Liver (tissue), 9 donors: ENCODE data around the gene CPNE5. TPM values are rescaled to one million over a fixed set of nuclear protein-coding genes. Genes with fewer than 3 reads are reported as not detected.

Source experiments
- DNase-seq: peaks from one replicate; pipeline ENCODE4 v3.0.0-alpha.2; 2017; ENCODE audit warnings: low spot score
- H3K27ac ChIP-seq, 2 donors: one replicate each; pipeline ENCODE4 v1.7.0; 2013; ENCODE audit warnings: inconsistent platforms in 2 of 2, low read length in 2 of 2, control low read depth in 1 of 2, low read depth in 1 of 2, mild to moderate bottlenecking in 1 of 2
- H3K27me3 ChIP-seq, 4 donors: one replicate each; pipeline versions ENCODE4 v1.6.1 to v1.7.0; 2013; ENCODE audit warnings: low read length in 3 of 4, inconsistent platforms in 1 of 4, mild to moderate bottlenecking in 1 of 4, moderate library complexity in 1 of 4; ENCODE audit not compliant: control insufficient read depth in 4 of 4, insufficient read depth in 4 of 4
- H3K36me3 ChIP-seq, 4 donors: one replicate each; pipeline versions ENCODE4 v1.6.1 to v1.7.0; 2013; ENCODE audit warnings: low read length in 3 of 4, mild to moderate bottlenecking in 3 of 4, low read depth in 1 of 4, moderate library complexity in 1 of 4; ENCODE audit not compliant: control insufficient read depth in 4 of 4, insufficient read depth in 3 of 4
- H3K4me1 ChIP-seq, 4 donors: one replicate each; pipeline versions ENCODE4 v1.6.1 to v1.7.0; 2013; ENCODE audit warnings: low read length in 3 of 4, mild to moderate bottlenecking in 3 of 4, moderate library complexity in 1 of 4; ENCODE audit not compliant: control insufficient read depth in 4 of 4, insufficient read depth in 4 of 4
- H3K4me3 ChIP-seq, 3 donors: one replicate each; pipeline versions ENCODE4 v1.6.1 to v1.7.0; 2013; ENCODE audit warnings: low read length in 3 of 3, control low read depth in 1 of 3, low read depth in 1 of 3, mild to moderate bottlenecking in 1 of 3
- H3K9ac ChIP-seq, 2 donors: one replicate each; pipeline ENCODE4 v1.7.0; 2013; ENCODE audit warnings: low read length in 2 of 2, mild to moderate bottlenecking in 2 of 2, moderate library complexity in 2 of 2, control low read depth in 1 of 2, low read depth in 1 of 2
- H3K9me3 ChIP-seq, 4 donors: one replicate each; pipeline versions ENCODE4 v1.6.1 to v1.7.0; 2013; ENCODE audit warnings: low read length in 3 of 4; ENCODE audit not compliant: control insufficient read depth in 4 of 4
- EGR1 ChIP-seq, 2 donors: IDR thresholded peaks; 2 replicates each; pipeline ENCODE4 v1.6.1; 2016 to 2018; ENCODE audit warnings: antibody characterized with exemption in 2 of 2, low read depth in 2 of 2
- FOXA1 ChIP-seq: IDR thresholded peaks from 2 replicates; pipeline ENCODE4 v1.6.1; 2016; ENCODE audit warnings: antibody characterized with exemption
- FOXA2 ChIP-seq: IDR thresholded peaks from 2 replicates; pipeline ENCODE4 v1.6.1; 2016; ENCODE audit warnings: antibody characterized with exemption
- GABPA ChIP-seq, 2 donors: IDR thresholded peaks in 1 of 2; conservative IDR thresholded peaks in 1 of 2; 2 replicates each; pipeline ENCODE4 v1.6.1; 2016; ENCODE audit warnings: antibody characterized with exemption in 2 of 2, mild to moderate bottlenecking in 1 of 2, moderate library complexity in 1 of 2
- HNF4A ChIP-seq, 2 donors: conservative IDR thresholded peaks; 2 replicates each; pipeline ENCODE4 v1.6.1; 2016; ENCODE audit warnings: antibody characterized with exemption in 2 of 2, mild to moderate bottlenecking in 2 of 2
- HNF4G ChIP-seq: IDR thresholded peaks from 2 replicates; pipeline ENCODE4 v1.6.1; 2016; ENCODE audit warnings: antibody characterized with exemption
- NR2F2 ChIP-seq: IDR thresholded peaks from 2 replicates; pipeline ENCODE4 v1.6.1; 2016; ENCODE audit warnings: antibody characterized with exemption
- RAD21 ChIP-seq, 2 donors: IDR thresholded peaks; 2 replicates each; pipeline ENCODE4 v1.6.1; 2016; ENCODE audit warnings: antibody characterized with exemption in 2 of 2, mild to moderate bottlenecking in 2 of 2
- RXRA ChIP-seq, 2 donors: IDR thresholded peaks; 2 replicates each; pipeline ENCODE4 v1.6.1; 2017 to 2018; ENCODE audit warnings: antibody characterized with exemption in 2 of 2, mild to moderate bottlenecking in 1 of 2
- SP1 ChIP-seq: IDR thresholded peaks from 2 replicates; pipeline ENCODE4 v1.6.1; 2018; ENCODE audit warnings: antibody characterized with exemption, mild to moderate bottlenecking
- TAF1 ChIP-seq: conservative IDR thresholded peaks from 2 replicates; pipeline ENCODE4 v1.6.1; 2016; ENCODE audit warnings: antibody characterized with exemption, mild to moderate bottlenecking
- YY1 ChIP-seq: IDR thresholded peaks from 2 replicates; pipeline ENCODE4 v1.6.1; 2016; ENCODE audit warnings: antibody characterized with exemption, mild to moderate bottlenecking
- WGBS: extraction: QIAGEN DNeasy Blood & Tissue Kit; methylation state at CpG from one replicate; pipeline ENCODE4 v1.1.7; 2013; 5-methylcytosine and 5-hydroxymethylcytosine counted together
- polyA plus RNA-seq, 2 donors: library from polyadenylated mRNA; stranded (reverse) in 1 of 2; unstranded in 1 of 2; fragments of 200-250 nt in 1 of 2; fragments of >200 nt in 1 of 2; fragmentation: Nextera tagmentation in 1 of 2; extraction: Ambion mirVana in 1 of 2; gene quantifications; one replicate each; pipeline versions ENCODE4 v1.2.1 to v1.2.3, GENCODE V29; 2013 to 2015
- total RNA-seq, 2 donors: library from RNA; depleted of rRNA; stranded (reverse); fragments of >200 nt; gene quantifications; one replicate each; pipeline ENCODE4 v1.2.3, GENCODE V29; 2014
- TF ChIP-seq, protein P1 (sequence below): IDR thresholded peaks from 2 replicates; pipeline ENCODE4 v1.6.1; 2016; ENCODE audit warnings: antibody characterized with exemption
- TF ChIP-seq, protein P2 (sequence below): IDR thresholded peaks from 2 replicates; pipeline ENCODE4 v1.6.1; 2016; ENCODE audit warnings: antibody characterized with exemption, mild to moderate bottlenecking
- TF ChIP-seq, protein P3 (sequence below): fragments of 150-350 bp; IDR thresholded peaks from 2 replicates; pipeline ENCODE4 v1.5.1; 2017; ENCODE audit warnings: improper control_type of control experiment, low read depth, low read length; ENCODE audit not compliant: missing input control
- TF ChIP-seq, protein P4 (sequence below): IDR thresholded peaks from 2 replicates; pipeline ENCODE4 v1.6.1; 2016; ENCODE audit warnings: antibody characterized with exemption
- donor health status: healthy.
- donor health status: healthy.
- donor health status: healthy.
- donor health status: healthy.
- donor health status: healthy.

The CPNE5 gene
- total and polyA plus RNA-seq, 4 donors, result 0.24 to 1.1 (median 0.44) TPM

DNA sequence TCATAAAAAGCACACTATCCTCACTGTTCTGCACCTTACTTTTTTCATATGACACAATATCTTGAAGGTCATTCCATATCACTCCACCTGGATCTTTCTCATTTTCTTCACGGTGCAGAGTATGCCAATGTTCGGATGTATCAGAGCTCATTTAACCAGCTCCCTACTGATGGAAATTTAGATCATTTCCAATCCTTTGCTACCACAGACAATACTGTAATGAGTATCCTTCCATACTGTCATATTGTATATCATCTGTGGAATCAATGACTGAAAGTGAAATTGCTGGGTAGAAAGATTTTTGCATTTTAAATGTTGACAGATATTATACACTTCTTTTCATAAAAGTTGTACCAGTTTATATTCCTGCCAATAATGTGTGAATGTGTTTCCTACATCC lies 143.8 kb downstream of the CPNE5 start:
- Histone ChIP-seq H3K4me3 (no peak overlapping the region), H3K9me3 (no peaks in the 10 kb centered on the region), H3K4me1 (peaks cover 0 to 2% (median 0%) of the 10 kb centered on the region in 4 donors), H3K9ac (no peak overlapping the region), H3K27ac (no peak overlapping the region), H3K36me3 (no peaks in the 10 kb centered on the region), H3K27me3 (peaks cover 0 to 5% (median 0%) of the 10 kb centered on the region in 4 donors)
- TF ChIP-seq RXRA (IDR thresholded peaks at IDR 0.05) (no peak), FOXA2 (no peak), HNF4A (conservative IDR thresholded peaks at IDR 0.05) (no peak), NR2F2 (no peak), SP1 (no peak), RAD21 (IDR thresholded peaks at IDR 0.05) (no peak), HNF4G (no peak)
- TF ChIP-seq, protein P1, sequence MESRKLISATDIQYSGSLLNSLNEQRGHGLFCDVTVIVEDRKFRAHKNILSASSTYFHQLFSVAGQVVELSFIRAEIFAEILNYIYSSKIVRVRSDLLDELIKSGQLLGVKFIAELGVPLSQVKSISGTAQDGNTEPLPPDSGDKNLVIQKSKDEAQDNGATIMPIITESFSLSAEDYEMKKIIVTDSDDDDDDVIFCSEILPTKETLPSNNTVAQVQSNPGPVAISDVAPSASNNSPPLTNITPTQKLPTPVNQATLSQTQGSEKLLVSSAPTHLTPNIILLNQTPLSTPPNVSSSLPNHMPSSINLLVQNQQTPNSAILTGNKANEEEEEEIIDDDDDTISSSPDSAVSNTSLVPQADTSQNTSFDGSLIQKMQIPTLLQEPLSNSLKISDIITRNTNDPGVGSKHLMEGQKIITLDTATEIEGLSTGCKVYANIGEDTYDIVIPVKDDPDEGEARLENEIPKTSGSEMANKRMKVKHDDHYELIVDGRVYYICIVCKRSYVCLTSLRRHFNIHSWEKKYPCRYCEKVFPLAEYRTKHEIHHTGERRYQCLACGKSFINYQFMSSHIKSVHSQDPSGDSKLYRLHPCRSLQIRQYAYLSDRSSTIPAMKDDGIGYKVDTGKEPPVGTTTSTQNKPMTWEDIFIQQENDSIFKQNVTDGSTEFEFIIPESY, result no peak
- TF ChIP-seq, protein P2, sequence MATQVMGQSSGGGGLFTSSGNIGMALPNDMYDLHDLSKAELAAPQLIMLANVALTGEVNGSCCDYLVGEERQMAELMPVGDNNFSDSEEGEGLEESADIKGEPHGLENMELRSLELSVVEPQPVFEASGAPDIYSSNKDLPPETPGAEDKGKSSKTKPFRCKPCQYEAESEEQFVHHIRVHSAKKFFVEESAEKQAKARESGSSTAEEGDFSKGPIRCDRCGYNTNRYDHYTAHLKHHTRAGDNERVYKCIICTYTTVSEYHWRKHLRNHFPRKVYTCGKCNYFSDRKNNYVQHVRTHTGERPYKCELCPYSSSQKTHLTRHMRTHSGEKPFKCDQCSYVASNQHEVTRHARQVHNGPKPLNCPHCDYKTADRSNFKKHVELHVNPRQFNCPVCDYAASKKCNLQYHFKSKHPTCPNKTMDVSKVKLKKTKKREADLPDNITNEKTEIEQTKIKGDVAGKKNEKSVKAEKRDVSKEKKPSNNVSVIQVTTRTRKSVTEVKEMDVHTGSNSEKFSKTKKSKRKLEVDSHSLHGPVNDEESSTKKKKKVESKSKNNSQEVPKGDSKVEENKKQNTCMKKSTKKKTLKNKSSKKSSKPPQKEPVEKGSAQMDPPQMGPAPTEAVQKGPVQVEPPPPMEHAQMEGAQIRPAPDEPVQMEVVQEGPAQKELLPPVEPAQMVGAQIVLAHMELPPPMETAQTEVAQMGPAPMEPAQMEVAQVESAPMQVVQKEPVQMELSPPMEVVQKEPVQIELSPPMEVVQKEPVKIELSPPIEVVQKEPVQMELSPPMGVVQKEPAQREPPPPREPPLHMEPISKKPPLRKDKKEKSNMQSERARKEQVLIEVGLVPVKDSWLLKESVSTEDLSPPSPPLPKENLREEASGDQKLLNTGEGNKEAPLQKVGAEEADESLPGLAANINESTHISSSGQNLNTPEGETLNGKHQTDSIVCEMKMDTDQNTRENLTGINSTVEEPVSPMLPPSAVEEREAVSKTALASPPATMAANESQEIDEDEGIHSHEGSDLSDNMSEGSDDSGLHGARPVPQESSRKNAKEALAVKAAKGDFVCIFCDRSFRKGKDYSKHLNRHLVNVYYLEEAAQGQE, result no peak
- WGBS, result 85% methylated on average over 2 of the region's 2 CpGs
- DNase-seq, result no peak

DNA sequence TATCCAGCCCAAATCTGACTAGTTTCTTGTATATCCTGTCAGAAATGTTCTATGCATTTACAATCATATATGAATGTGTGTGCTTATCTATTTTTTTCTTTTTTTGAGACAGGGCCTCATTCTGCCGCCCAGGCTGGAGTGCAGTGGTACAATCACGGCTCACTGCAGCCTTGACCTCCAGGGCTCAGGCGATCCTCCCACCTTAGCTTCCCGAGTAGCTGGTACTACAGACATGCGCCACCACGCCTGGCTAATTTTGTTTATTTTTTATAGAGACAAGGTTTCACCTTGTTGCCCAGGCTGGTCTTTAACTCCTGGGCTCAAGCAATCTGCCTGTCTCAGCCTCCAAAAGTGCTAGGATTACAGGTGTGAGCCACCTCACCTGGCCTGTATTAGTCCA lies 144.6 kb downstream of the CPNE5 start:
- no peak overlapping the region for H3K27ac ChIP-seq
- H3K36me3 ChIP-seq, result no peaks in the 10 kb centered on the region
- WGBS, result 92% methylated on average over 6 of the region's 6 CpGs
- H3K27me3 ChIP-seq, result peaks cover 0 to 5% (median 0%) of the 10 kb centered on the region in 4 donors
- no peak overlapping the region for H3K9ac ChIP-seq
- H3K9me3 ChIP-seq, result no peaks in the 10 kb centered on the region
- H3K4me3 ChIP-seq, result no peak overlapping the region
- TF ChIP-seq, protein P3, sequence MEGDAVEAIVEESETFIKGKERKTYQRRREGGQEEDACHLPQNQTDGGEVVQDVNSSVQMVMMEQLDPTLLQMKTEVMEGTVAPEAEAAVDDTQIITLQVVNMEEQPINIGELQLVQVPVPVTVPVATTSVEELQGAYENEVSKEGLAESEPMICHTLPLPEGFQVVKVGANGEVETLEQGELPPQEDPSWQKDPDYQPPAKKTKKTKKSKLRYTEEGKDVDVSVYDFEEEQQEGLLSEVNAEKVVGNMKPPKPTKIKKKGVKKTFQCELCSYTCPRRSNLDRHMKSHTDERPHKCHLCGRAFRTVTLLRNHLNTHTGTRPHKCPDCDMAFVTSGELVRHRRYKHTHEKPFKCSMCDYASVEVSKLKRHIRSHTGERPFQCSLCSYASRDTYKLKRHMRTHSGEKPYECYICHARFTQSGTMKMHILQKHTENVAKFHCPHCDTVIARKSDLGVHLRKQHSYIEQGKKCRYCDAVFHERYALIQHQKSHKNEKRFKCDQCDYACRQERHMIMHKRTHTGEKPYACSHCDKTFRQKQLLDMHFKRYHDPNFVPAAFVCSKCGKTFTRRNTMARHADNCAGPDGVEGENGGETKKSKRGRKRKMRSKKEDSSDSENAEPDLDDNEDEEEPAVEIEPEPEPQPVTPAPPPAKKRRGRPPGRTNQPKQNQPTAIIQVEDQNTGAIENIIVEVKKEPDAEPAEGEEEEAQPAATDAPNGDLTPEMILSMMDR, result no peak
- TF ChIP-seq RAD21 (IDR thresholded peaks at IDR 0.05) (no peak), GABPA (IDR thresholded peaks at IDR 0.05 in 1 of 2, conservative IDR thresholded peaks at IDR 0.05 in 1 of 2) (no peak), FOXA2 (no peak), FOXA1 (no peak), EGR1 (IDR thresholded peaks at IDR 0.05; ENCODE audit: low read depth in 2 of 2) (no peak), YY1 (no peak), NR2F2 (no peak), TAF1 (no peak)
- TF ChIP-seq, protein P4, sequence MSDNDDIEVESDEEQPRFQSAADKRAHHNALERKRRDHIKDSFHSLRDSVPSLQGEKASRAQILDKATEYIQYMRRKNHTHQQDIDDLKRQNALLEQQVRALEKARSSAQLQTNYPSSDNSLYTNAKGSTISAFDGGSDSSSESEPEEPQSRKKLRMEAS, result no peak
- TF ChIP-seq, protein P1, result no peak
- no peak for DNase-seq
- H3K4me1 ChIP-seq, result peaks cover 0 to 2% (median 0%) of the 10 kb centered on the region in 4 donors
